ENCODE measurements around the gene PHEX.
A peak's percentile ranks its signal among the peaks of the same experiment; 100 is the strongest.

PHEX gene

DNA sequence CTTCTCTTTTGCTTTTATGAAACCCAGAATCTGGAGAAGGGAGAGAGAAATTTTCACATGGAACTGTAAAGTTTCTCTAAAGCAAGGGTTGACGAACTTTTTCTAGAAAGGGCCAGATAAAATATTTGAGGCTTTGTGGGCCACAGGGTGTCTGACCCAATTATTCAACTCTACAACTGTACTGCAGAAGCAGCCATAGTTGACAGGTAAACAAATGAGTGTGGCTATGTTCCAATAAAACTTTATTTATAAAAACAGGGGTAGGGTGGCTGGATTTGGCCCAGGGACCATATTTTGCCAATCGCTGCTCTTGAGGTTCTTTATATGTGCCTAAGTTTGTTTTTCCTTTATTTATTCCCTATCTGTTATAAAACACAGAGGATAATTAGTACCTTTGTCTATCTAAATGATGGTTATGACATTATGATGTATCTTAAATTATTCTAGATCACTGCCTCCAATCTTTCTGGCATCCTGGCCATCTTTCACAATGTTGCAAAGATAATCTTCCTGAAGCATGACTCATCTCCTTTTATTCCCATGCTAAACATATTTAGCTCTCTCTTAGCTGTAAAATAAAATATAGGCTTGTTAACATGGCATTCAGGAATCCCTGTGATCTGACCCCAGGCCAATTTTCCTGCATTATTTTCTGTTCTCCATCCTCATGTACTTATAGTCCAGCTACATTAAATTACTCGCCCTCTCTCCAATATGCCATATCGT is 133.8 kb downstream of the PHEX start:
- Histone ChIP-seq H3K4ac (ENCODE audit: low read depth, low read length) (no peak overlapping the region), H3K27ac (ENCODE audit: low read depth, low read length) (no peak overlapping the region), H2BK5ac (ENCODE audit: low read depth, low read length, poor library complexity) (no peak overlapping the region), H3K36me3 (ENCODE audit: control insufficient read depth in 1 of 2, insufficient read depth in 2 of 2, low read length in 2 of 2) (no peaks in the 10 kb centered on the region), H3K14ac (ENCODE audit: low read length) (no peak overlapping the region), H2BK12ac (ENCODE audit: low read length) (no peak overlapping the region), H3K18ac (ENCODE audit: low read length) (no peak overlapping the region), H3K4me2 (ENCODE audit: low read length) (no peak overlapping the region), H3K9me3 (ENCODE audit: insufficient read depth, low read depth, low read length) (no peaks in the 10 kb centered on the region), H3K27me3 (ENCODE audit: insufficient read depth, low read length) (no peaks in the 10 kb centered on the region), H2AK5ac (ENCODE audit: low read length) (no peak overlapping the region), H4K8ac (ENCODE audit: low read depth, low read length) (no peak overlapping the region), H3K4me1 (ENCODE audit: control insufficient read depth in 1 of 2, insufficient read depth in 2 of 2, low read length in 2 of 2) (peaks cover 0 to 2% of the 10 kb centered on the region in 2 experiments), H4K12ac (ENCODE audit: low read depth, low read length) (no peak overlapping the region), H3K23ac (ENCODE audit: low read length) (no peak overlapping the region), H3K79me2 (ENCODE audit: control insufficient read depth, insufficient read depth, low read length, poor library complexity) (no peaks in the 10 kb centered on the region), H2AFZ (ENCODE audit: insufficient read depth, low read length, poor library complexity) (no peak overlapping the region), H2BK120ac (ENCODE audit: insufficient read depth, low read length, poor library complexity) (no peak overlapping the region), H3K4me3 (ENCODE audit: low read depth, low read length) (no peak overlapping the region), H4K91ac (ENCODE audit: low read depth, low read length) (no peak overlapping the region), H3K9ac (ENCODE audit: low read length) (no peak overlapping the region), H3K79me1 (ENCODE audit: low read length) (no peaks in the 10 kb centered on the region)
- no CpG with 5 or more reads among the region's 4 CpGs for WGBS (ENCODE audit: extremely low coverage, insufficient coverage, insufficient read length)
- DNase-seq = peak in 1 of 2 donors; percentile 2

DNA sequence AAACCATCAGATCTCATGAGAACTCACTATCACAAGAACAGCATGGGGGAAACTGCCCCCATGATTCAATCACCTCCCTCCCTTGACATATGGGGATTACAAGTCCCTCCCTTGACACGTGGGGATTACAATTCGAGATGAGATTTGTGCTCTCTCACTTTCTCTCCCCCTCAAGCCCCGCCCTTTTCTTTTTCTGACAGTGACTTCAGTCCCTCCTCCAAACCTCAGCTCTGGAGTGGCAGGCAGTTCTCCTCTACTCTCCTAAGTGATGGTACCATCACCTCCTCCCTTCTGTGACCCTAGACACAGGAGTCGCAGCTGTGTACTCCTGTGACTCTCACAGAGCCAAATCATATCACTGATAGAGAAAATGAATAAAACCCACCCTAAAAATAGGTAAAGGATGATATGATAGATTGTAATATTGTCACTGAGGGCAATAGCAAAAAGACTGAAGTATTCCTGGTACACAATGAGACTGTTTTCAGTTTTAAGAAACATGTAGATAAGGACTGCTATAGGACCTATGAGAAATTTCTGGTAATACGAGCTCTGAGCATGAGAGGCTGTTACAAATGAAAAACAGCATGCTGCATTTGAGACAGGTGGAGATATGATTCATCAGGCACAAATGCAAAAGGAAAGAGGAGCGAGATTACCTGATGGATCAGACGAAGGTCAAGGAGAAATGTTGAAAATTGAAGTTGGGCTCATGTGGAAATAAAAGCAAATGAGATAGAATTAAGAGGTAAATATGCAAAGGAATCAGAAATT is 139.3 kb downstream of the PHEX start:
- H4K12ac ChIP-seq (ENCODE audit: low read depth, low read length) = no peak overlapping the region
- no peak overlapping the region for H2AFZ ChIP-seq (ENCODE audit: insufficient read depth, low read length, poor library complexity)
- no peak overlapping the region for H3K9ac ChIP-seq (ENCODE audit: low read length)
- H3K4me3 ChIP-seq (ENCODE audit: low read depth, low read length) = no peak overlapping the region
- no peaks in the 10 kb centered on the region for H3K36me3 ChIP-seq (ENCODE audit: control insufficient read depth in 1 of 2, insufficient read depth in 2 of 2, low read length in 2 of 2)
- no peak overlapping the region for H3K27ac ChIP-seq (ENCODE audit: low read depth, low read length)
- no peaks in the 10 kb centered on the region for H3K9me3 ChIP-seq (ENCODE audit: insufficient read depth, low read depth, low read length)
- no peak overlapping the region for H3K14ac ChIP-seq (ENCODE audit: low read length)
- peaks cover 0 to 3% of the 10 kb centered on the region in 2 experiments for H3K4me1 ChIP-seq (ENCODE audit: control insufficient read depth in 1 of 2, insufficient read depth in 2 of 2, low read length in 2 of 2)
- whole genome bisulfite sequencing (ENCODE audit: extremely low coverage, insufficient coverage, insufficient read length) = no CpG with 5 or more reads among the region's 7 CpGs
- H4K91ac ChIP-seq (ENCODE audit: low read depth, low read length) = peak overlapping the region; percentile 37
- H2BK5ac ChIP-seq (ENCODE audit: low read depth, low read length, poor library complexity) = no peak overlapping the region
- no peak overlapping the region for H2BK12ac ChIP-seq (ENCODE audit: low read length)
- H2BK120ac ChIP-seq (ENCODE audit: insufficient read depth, low read length, poor library complexity) = no peak overlapping the region
- H3K18ac ChIP-seq (ENCODE audit: low read length) = no peak overlapping the region
- H3K79me1 ChIP-seq (ENCODE audit: low read length) = no peaks in the 10 kb centered on the region
- no peak overlapping the region for H3K23ac ChIP-seq (ENCODE audit: low read length)
- no peak overlapping the region for H2AK5ac ChIP-seq (ENCODE audit: low read length)
- no peak overlapping the region for H3K4me2 ChIP-seq (ENCODE audit: low read length)
- no peaks in the 10 kb centered on the region for H3K27me3 ChIP-seq (ENCODE audit: insufficient read depth, low read length)
- H3K4ac ChIP-seq (ENCODE audit: low read depth, low read length) = no peak overlapping the region
- no peaks in the 10 kb centered on the region for H3K79me2 ChIP-seq (ENCODE audit: control insufficient read depth, insufficient read depth, low read length, poor library complexity)
- no peak overlapping the region for H4K8ac ChIP-seq (ENCODE audit: low read depth, low read length)
- peak in 1 of 2 donors; percentile 26 for DNase-seq

DNA sequence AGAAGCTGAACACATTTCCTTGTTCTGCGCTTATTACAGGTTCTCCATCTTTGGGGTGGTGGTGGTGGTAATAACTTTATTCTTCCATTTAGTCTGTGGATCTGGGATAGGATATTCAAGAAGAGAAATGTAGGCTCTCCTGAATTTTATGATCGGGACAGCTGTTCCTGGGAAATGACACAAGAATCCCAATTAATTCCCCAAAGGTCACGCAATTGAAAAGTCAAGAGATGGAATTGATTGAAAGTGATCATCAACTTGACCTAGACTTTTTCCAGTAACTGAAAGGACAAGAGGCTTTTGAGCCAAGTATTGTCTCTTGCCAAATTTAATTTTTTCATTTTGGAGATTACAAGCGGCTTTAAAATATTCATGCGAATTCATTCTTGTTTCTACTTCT is 141.8 kb downstream of the PHEX start:
- Histone ChIP-seq H2BK5ac (ENCODE audit: low read depth, low read length, poor library complexity) (no peak overlapping the region), H2AFZ (ENCODE audit: insufficient read depth, low read length, poor library complexity) (no peak overlapping the region), H3K27me3 (ENCODE audit: insufficient read depth, low read length) (no peaks in the 10 kb centered on the region), H2AK5ac (ENCODE audit: low read length) (no peak overlapping the region), H3K4me2 (ENCODE audit: low read length) (no peak overlapping the region), H4K8ac (ENCODE audit: low read depth, low read length) (no peak overlapping the region), H3K4me1 (ENCODE audit: control insufficient read depth in 1 of 2, insufficient read depth in 2 of 2, low read length in 2 of 2) (peaks cover 0 to 3% of the 10 kb centered on the region in 2 experiments), H3K4me3 (ENCODE audit: low read depth, low read length) (no peak overlapping the region), H2BK120ac (ENCODE audit: insufficient read depth, low read length, poor library complexity) (no peak overlapping the region), H3K14ac (ENCODE audit: low read length) (no peak overlapping the region), H3K9me3 (ENCODE audit: insufficient read depth, low read depth, low read length) (no peaks in the 10 kb centered on the region), H2BK12ac (ENCODE audit: low read length) (no peak overlapping the region), H3K9ac (ENCODE audit: low read length) (no peak overlapping the region), H3K79me2 (ENCODE audit: control insufficient read depth, insufficient read depth, low read length, poor library complexity) (no peaks in the 10 kb centered on the region), H3K79me1 (ENCODE audit: low read length) (no peaks in the 10 kb centered on the region), H3K23ac (ENCODE audit: low read length) (no peak overlapping the region), H4K91ac (ENCODE audit: low read depth, low read length) (no peak overlapping the region), H3K27ac (ENCODE audit: low read depth, low read length) (no peak overlapping the region), H3K18ac (ENCODE audit: low read length) (no peak overlapping the region), H4K12ac (ENCODE audit: low read depth, low read length) (no peak overlapping the region), H3K4ac (ENCODE audit: low read depth, low read length) (no peak overlapping the region), H3K36me3 (ENCODE audit: control insufficient read depth in 1 of 2, insufficient read depth in 2 of 2, low read length in 2 of 2) (no peaks in the 10 kb centered on the region)
- no CpG with 5 or more reads among the region's 5 CpGs for WGBS (ENCODE audit: extremely low coverage, insufficient coverage, insufficient read length)
- DNase-seq = no peak

DNA sequence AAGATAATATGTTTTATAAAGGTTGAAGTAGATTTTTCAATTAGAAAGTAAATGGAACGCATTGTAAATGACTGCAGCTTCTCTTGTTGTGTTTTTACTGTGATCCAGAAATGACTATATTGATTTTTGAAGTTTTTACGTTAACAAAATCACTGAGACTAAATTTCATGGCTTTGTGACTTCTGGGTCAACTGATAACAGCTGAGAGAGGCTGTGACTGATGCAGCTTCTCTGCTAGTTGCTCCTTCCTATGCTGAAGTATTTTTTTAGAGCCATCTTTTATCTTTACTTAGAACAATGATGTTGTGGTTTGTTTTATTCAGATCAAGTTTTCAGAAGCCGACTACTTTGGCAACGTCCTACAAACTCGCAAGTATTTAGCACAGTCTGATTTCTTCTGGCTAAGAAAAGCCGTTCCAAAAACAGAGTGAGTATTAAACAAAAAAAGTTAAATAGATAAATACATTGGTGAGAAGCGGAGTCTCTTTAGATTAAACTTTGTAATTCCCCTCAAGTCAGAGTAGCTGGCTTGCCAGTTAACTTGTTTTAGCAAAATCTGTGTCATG is 145.9 kb downstream of the PHEX start:
- Histone ChIP-seq H2AK5ac (ENCODE audit: low read length) (no peak overlapping the region), H2BK5ac (ENCODE audit: low read depth, low read length, poor library complexity) (no peak overlapping the region), H3K79me2 (ENCODE audit: control insufficient read depth, insufficient read depth, low read length, poor library complexity) (no peaks in the 10 kb centered on the region), H2BK12ac (ENCODE audit: low read length) (no peak overlapping the region), H3K23ac (ENCODE audit: low read length) (no peak overlapping the region), H3K27ac (ENCODE audit: low read depth, low read length) (no peak overlapping the region), H3K9ac (ENCODE audit: low read length) (no peak overlapping the region), H3K18ac (ENCODE audit: low read length) (no peak overlapping the region), H3K27me3 (ENCODE audit: insufficient read depth, low read length) (no peaks in the 10 kb centered on the region), H3K4ac (ENCODE audit: low read depth, low read length) (no peak overlapping the region), H3K4me1 (ENCODE audit: control insufficient read depth in 1 of 2, insufficient read depth in 2 of 2, low read length in 2 of 2) (no peaks in the 10 kb centered on the region), H3K4me3 (ENCODE audit: low read depth, low read length) (no peak overlapping the region), H3K4me2 (ENCODE audit: low read length) (no peak overlapping the region), H3K9me3 (ENCODE audit: insufficient read depth, low read depth, low read length) (no peaks in the 10 kb centered on the region), H4K91ac (ENCODE audit: low read depth, low read length) (no peak overlapping the region), H3K36me3 (ENCODE audit: control insufficient read depth in 1 of 2, insufficient read depth in 2 of 2, low read length in 2 of 2) (no peaks in the 10 kb centered on the region), H2BK120ac (ENCODE audit: insufficient read depth, low read length, poor library complexity) (no peak overlapping the region), H4K8ac (ENCODE audit: low read depth, low read length) (no peak overlapping the region), H2AFZ (ENCODE audit: insufficient read depth, low read length, poor library complexity) (no peak overlapping the region), H4K12ac (ENCODE audit: low read depth, low read length) (no peak overlapping the region), H3K79me1 (ENCODE audit: low read length) (no peaks in the 10 kb centered on the region), H3K14ac (ENCODE audit: low read length) (no peak overlapping the region)
- WGBS (ENCODE audit: extremely low coverage, insufficient coverage, insufficient read length) = no CpG with 5 or more reads among the region's 7 CpGs
- no peak for DNase-seq

All from trophoblast cell (in vitro differentiated cells and primary cell).